Gastrocnemius medialis (tissue), 4 donors: ENCODE data around the gene MCF2L2.

Experiments used
- CTCF ChIP-seq, 5 experiments: fragments of 450-650 bp in 3 of 5; fragments of 200-600 bp in 2 of 5; sonication (generic) in 2 of 5; IDR thresholded peaks in 4 of 5; conservative IDR thresholded peaks in 1 of 5; 1 replicate in 4 of 5; 2 replicates in 1 of 5; pipeline ENCODE4 v1.5.1; 2016 to 2019; ENCODE audit warnings: antibody characterized with exemption in 5 of 5, mild to moderate bottlenecking in 3 of 5, moderate library complexity in 3 of 5
- POLR2A ChIP-seq, 2 donors: fragments of 450-650 bp; IDR thresholded peaks; one replicate each; pipeline ENCODE4 v1.6.1; 2017; ENCODE audit warnings: antibody characterized with exemption in 2 of 2, mild to moderate bottlenecking in 2 of 2, moderate library complexity in 2 of 2

- TF ChIP-seq POLR2A (IDR thresholded peaks at IDR 0.05) (no peak), CTCF (IDR thresholded peaks at IDR 0.05 in 4 of 5, conservative IDR thresholded peaks at IDR 0.05 in 1 of 5) (no peak)
Observed at GRCh38 chr3:183211352-183211751, 217.1 kb downstream of the MCF2L2 start.
